Lower leg skin (tissue), 3 donors: ENCODE results near the gene EMSY.

Experiments
- POLR2A ChIP-seq, 2 donors: fragments of 450-650 bp; IDR thresholded peaks; one replicate each; pipeline ENCODE4 v1.6.1; 2016 to 2017; ENCODE audit warnings: antibody characterized with exemption in 2 of 2, mild to moderate bottlenecking in 1 of 2, moderate library complexity in 1 of 2
- TF ChIP-seq, protein P1 (sequence below), 3 donors: fragments of 450-650 bp; IDR thresholded peaks; one replicate each; pipeline ENCODE4 v1.5.1; 2016; ENCODE audit warnings: antibody characterized with exemption in 3 of 3, mild to moderate bottlenecking in 3 of 3, moderate library complexity in 2 of 3

DNA sequence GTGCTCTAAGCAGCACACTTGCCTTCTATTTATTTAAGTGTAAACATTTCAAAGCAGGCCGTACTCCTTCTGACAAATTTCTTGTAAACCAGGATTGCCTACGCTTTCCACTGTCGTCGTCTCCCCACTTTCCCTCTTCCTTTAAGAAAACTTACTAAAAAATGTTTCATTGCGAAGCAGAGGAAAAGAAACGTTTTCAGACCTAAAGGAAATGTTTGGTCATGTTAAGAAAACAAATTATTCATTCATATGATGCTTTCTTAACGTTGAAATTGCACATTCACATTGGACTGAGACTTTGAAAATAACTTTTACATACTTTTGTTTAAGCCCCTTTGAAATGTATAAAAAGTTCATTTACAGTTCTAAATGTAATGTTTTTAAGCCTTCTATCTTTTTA is 106.0 kb downstream of the EMSY start:
- TF ChIP-seq, protein P1, sequence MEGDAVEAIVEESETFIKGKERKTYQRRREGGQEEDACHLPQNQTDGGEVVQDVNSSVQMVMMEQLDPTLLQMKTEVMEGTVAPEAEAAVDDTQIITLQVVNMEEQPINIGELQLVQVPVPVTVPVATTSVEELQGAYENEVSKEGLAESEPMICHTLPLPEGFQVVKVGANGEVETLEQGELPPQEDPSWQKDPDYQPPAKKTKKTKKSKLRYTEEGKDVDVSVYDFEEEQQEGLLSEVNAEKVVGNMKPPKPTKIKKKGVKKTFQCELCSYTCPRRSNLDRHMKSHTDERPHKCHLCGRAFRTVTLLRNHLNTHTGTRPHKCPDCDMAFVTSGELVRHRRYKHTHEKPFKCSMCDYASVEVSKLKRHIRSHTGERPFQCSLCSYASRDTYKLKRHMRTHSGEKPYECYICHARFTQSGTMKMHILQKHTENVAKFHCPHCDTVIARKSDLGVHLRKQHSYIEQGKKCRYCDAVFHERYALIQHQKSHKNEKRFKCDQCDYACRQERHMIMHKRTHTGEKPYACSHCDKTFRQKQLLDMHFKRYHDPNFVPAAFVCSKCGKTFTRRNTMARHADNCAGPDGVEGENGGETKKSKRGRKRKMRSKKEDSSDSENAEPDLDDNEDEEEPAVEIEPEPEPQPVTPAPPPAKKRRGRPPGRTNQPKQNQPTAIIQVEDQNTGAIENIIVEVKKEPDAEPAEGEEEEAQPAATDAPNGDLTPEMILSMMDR (IDR thresholded peaks at IDR 0.05), result no peak
- no peak for TF ChIP-seq POLR2A (IDR thresholded peaks at IDR 0.05)
